SK-N-SH treated with all-trans-retinoic acid at 6 μM for 48 hours (cell line): ENCODE results near the gene CCR7.

ENCODE experiments used
- GLIS3 ChIP-seq: fragments of 250-450 bp; sonication (Bioruptor Pico); IDR thresholded peaks from 2 replicates; pipeline ENCODE4 v1.5.0; 2020; ENCODE audit warnings: mild to moderate bottlenecking, moderate library complexity
- OSR1 ChIP-seq: fragments of 250-450 bp; sonication (Bioruptor Pico); IDR thresholded peaks from 2 replicates; pipeline ENCODE4 v1.8.0; 2022; ENCODE audit warnings: moderate library complexity, mild to moderate bottlenecking, inconsistent platforms
- ZNF565 ChIP-seq: fragments of 450-650 bp; formaldehyde crosslinking; conservative IDR thresholded peaks from 2 replicates; pipeline ENCODE4 v1.5.0; 2020; ENCODE audit warnings: low read depth, mild to moderate bottlenecking, moderate library complexity
- ZNF8 ChIP-seq: fragments of 450-650 bp; formaldehyde crosslinking; IDR thresholded peaks from 2 replicates; pipeline ENCODE4 v1.5.0; 2020; ENCODE audit warnings: mild to moderate bottlenecking, moderate library complexity
- TF ChIP-seq, protein P1 (sequence below): fragments of 250-450 bp; sonication (Bioruptor Pico); IDR thresholded peaks from 2 replicates; pipeline ENCODE4 v1.8.0; 2020; ENCODE audit warnings: mild to moderate bottlenecking, moderate library complexity, borderline replicate concordance

DNA sequence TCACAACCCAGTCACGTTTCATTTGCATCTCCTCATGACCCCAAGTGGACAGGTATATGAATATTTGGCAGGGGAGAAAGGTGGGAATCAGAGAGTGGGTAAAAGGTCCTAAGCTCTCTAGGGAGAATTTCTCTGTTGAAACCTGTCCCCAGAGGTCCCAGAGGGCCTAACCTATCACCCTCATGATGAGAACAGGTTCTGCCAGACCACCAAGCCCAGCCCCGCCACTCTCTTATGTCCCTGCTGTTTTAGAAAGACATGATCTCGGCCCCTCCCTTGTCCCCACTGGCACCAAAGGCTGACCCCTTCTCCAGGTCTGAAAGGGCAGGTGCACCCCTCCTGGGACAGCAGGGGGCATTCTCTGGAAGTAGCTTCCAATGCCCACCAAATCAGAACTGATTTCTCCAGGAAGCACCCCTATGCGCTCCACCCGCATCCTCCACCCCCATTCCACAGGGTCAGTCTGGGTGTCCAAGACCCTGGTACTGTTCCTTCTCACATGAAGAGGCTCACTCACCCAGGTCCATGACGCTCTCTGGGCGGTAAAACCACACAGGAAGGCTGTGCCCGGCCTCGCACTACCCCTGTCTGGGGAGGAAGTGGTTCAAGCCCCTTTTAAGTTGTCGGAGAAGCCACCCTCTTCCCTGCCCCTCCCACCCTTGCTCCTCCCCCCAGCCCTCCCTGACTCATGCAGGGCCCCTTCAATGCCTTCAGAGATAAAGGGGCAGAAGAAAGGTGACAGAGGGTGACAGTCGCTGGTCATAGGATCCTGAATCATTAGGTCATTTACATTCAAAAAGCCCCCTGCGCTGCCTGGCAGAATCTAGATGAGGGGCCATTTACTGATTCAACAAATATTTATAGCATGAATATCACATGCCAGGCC lies at the start of gene CCR7:
- TF ChIP-seq GLIS3 (CRISPR knock-in tag) (no peak), ZNF8 (CRISPR knock-in tag) (no peak), OSR1 (CRISPR knock-in tag) (no peak), ZNF565 (CRISPR knock-in tag) (no peak)
- TF ChIP-seq, protein P1, sequence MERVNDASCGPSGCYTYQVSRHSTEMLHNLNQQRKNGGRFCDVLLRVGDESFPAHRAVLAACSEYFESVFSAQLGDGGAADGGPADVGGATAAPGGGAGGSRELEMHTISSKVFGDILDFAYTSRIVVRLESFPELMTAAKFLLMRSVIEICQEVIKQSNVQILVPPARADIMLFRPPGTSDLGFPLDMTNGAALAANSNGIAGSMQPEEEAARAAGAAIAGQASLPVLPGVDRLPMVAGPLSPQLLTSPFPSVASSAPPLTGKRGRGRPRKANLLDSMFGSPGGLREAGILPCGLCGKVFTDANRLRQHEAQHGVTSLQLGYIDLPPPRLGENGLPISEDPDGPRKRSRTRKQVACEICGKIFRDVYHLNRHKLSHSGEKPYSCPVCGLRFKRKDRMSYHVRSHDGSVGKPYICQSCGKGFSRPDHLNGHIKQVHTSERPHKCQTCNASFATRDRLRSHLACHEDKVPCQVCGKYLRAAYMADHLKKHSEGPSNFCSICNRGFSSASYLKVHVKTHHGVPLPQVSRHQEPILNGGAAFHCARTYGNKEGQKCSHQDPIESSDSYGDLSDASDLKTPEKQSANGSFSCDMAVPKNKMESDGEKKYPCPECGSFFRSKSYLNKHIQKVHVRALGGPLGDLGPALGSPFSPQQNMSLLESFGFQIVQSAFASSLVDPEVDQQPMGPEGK (CRISPR knock-in tag) = no peak
